Smooth muscle cell of the brain vasculature (primary cell): Measurements from ENCODE around the gene WHRN.

Source experiments
- DNase-seq: peaks from one replicate; pipeline ENCODE4 v3.0.0-alpha.2; 2012; ENCODE audit warnings: low read depth, low spot score

The WHRN gene

DNA sequence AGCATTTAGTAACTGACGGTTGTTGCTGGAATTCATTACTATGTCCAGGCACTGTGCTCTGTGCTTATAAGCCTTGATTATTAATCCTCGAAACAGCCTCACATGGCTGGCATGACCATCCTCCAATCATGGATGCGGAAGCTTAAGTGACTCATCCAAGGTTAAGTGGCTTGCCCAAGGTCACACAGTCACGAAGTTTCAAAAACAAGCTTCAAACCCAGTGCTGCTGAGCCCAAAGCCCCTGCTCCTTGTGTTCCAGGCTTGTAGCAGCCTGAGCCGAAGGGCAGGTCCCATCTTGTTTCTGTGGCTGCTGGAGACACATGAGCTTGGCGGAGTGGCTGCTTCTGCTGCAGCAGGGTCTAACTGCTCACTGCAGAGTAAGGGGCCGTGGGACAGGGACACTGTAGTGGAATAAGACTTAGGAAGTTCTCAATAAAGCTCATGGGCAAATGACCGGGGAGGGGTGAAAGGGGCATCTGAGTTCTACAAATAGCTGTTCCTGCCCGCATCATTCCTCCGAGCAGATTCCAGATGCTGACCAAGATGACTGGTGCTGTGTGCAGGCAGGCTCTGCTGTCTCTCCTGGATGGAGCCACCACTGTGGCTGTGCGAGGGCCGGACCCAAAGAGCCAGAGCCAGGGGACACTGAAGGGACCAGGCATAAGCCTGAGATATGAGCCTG lies 32.4 kb downstream of the WHRN start:
- no peak for DNase-seq

DNA sequence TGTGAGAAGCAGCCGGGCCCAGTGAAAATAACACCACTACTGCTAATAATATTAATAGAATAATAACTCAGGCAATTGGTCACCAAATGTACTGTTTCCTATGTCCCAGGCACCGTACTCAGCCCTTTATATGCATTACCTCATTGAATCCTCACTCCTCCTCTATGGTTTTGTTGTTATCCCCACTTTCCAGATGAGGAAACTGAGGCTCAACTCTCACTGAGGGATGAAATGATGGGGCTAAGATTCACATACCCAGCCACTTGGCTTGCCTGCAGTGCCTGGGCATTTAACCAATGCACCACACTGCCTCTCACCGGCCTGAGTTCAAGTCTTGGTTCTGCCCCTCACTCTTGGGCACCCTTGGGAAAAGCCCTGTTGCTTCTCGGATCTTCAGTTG lies 34.1 kb downstream of the WHRN start:
- no peak for DNase-seq

DNA sequence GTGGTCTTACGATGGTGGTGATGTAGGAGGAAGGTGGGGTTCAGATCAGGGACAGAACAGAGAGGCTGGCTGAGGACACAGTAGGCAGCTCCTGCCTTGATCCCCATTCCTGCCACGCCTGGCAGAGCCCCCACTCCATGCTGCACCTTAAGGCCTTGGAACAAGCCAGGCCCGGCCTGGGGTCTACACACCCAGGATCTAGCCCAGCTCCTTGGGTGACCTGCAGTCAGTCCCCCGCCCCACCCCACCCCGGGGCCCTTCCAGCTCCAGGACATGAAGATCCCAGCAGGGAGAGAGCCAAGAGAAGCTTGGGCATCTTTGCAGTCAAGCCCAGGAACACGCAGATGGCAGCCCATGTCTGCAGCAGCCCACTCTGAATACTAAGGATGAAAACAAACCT lies 34.7 kb downstream of the WHRN start:
- DNase-seq, result no peak

DNA sequence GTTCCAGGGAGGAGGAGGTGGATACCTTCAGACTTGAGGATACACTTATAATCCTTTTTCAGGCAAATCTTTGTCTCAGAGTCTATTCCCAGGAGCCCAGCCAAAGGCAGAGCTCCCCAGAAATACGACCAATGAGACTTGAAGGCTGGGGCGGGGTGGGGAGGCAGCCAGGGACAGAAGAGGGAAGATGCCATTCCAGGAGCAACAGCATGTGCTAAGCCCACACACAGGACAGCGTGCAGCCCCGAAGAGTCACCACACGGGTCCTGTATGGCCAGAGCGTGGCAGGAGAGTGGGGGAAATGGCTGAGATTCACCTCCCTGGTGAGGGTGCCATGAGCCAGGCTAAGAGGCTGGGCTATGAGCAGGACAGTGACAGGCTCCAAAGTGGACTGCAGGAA lies 35.2 kb downstream of the WHRN start:
- DNase-seq, result no peak

DNA sequence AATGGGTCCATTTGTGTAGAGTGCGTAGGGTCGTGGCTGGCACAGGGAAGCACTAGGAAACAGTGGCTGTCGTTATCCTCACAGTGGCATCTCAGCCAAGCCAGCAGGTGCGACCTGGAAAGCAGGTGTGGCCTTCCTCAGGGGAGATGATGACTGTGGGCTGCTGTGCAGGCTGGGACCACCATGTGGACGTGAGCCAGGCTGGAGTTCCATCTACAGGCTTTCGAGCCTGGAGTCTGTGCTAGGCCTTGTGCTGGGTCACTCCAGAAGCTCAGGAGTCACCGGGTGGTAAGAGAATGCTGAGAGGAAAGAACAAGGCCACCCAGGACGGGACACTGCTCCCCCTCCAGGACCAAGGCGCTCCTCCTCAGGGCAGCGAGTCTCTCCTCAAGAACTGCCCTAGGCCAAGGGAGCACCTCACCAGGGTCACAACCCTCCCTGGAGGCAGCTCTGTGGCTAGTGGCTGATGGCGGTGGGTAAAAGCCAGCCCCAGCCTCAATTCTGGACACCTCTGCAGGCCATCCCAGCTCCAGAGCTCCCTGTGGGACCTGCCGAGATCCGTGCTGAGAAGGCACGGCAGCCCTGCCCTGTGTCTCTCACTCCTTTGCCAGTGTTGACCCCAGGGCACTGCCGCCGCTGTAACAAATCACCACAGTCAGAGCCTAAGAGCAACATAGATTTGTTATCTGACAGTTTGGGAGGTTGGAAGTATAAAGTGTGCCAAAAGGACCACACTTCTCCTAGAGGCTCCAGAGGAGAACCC lies 36.0 kb downstream of the WHRN start:
- no peak for DNase-seq

DNA sequence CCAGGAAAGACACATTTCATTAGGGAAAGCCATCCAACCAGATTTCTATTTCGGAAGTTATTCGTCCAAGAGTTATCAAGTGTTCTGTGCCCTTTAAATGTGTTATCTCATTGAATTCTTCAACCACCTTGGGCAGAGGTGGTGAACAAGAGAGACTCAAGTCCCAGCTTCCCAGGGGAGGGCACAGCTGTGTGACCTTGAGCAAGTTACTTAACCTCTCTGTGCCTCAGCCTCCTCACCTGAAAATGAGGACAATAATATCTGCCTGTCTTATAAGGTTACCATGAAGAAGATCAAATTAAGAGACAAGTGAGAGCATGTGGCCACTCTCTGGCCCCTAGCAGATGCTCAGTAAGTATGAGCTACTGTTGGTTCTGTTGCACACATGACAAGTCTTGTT lies 37.4 kb downstream of the WHRN start:
- DNase-seq, result no peak

DNA sequence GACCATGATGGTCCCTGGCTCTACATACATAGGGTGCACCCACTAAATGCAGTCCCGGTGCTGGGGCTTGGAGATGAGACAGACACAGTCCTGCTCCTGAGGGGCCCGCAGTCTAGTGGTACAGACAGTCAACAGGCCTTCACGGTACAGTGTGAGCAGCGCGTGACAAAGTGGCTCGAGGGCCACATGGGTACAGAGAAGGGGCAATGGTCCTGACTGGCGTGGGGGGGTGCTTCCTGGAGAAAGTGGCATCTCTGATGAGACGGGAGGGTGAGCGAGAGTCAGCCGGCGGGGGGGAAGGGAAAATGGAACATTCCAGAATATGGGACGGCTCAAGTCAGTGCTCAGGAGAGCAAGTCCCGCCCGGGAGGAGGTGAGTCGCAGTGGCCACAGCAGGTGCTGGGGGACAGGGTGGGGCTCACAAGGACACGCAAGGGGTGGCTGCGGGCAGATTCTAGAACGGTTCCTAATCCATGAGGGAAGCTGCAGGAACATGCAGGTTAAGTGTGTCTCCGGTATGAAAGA lies 38.0 kb downstream of the WHRN start:
- DNase-seq, result no peak

DNA sequence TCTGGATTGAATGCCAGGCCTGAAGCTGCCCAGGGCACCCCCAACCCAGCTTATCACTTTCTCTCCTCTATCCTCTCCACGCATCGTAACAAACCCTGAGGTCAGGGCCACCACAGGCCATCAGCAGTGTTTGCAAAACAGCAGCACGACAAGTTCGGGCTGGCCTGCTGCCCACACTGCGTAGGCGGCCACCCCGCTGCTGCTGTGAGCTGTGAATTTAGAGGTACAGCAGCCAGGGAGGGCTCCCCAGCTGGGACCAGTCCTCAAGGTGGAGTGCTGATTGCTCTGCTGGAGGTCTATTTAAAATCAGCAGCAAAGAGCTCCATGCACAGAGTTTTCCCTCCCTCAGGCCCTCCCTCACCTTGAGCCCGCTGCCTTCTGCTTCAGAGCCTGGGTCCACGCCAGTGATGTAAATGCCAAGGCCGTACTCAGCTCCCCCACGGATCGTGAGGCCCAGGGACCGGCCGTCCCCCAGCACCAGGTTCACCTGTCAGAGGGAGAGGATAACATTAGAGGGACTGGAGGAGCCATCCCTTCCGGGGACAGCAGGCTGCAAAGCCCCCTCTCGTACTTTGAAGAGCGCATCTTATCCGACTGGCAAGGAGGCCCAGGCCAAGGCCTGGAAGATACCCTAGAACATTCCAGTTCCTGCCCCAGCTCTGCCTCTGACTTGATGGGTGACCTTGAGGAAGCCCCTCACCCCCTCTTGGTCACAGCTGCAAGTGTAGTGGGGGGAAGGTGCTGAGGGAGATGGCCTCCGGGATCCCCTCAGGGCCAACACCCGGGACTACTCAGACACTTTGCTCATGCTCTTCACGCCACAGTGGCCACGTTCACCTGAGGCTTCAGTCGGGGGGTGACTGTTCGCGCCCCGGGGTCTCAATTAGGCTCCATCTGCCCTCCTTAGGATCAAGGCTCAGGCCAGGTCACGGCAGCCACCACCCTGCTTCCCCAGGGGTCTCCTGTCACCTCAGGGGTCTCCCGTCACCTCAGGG lies 39.1 kb downstream of the WHRN start:
- no peak for DNase-seq

DNA sequence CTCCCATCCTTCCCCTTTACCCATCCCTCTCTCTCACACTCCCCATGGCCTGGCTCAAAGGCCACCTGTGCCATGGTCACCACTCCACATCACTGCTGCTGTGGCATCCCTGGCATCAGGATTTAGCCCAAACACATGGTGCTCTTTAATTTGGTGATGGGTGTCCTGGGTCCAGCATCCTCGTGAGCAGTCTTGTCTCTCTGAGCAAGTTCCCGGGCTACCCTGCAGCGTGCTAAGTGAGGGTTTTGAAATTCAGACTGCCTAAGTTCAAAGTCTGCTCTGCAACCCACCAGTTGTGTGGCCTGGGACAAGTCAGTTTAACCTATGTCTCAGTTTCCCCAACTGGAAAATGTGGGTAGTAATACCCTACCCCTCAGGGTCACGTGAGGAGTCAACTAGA lies 39.9 kb downstream of the WHRN start:
- DNase-seq, result no peak

DNA sequence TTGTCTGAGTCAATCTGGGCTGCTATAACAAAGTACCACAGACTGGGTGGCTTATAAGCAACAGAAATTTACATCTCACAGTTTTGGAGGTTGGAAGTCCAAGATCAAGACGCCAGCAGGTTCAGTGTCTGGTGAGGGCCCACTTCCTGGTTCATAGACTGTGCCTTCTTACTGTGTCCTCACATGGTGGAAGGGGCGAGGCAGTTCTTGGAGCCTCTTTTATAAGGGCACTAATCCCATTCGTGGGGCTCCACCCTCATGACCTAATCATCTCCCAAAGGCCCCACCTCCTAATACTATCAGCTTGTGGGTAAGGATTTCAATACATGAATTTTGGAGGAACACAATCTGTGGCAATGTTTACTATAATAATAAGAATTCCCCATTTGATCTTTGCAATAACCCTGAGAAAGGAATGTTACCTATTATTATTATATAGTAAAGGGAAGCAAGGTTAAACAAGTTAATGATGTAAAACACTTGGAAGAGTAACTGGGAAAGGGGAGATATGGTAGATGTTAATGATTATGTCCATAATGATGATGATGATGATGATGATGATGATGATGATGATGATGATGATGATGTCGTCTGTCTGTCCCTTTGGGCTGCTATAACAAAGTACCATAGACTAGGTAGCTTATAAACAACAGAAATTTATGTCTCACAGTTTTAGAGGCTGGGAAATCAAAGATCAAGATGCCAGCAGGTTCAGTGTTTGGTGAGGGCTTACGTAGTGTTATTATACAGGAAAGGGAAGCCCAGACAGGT lies 40.8 kb downstream of the WHRN start:
- no peak for DNase-seq

DNA sequence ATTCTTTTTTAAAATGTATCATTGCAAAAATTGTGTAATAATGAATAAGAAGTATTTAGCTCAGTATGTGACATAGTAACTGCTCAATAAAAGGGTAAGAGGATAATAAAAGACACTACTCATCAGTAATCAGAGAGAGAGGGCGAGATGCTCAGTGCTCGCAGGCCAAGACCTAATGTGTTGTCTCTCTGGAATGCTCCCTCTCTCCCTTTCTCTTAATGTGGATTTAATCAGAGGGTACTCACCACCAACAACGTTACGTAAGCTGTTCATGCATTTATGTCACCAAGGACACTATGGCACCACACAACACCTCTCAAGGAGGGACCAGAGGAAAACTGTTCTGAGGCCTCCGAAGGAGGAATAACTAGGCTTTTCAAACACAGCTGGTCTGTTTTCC lies 42.5 kb downstream of the WHRN start:
- DNase-seq, result no peak

DNA sequence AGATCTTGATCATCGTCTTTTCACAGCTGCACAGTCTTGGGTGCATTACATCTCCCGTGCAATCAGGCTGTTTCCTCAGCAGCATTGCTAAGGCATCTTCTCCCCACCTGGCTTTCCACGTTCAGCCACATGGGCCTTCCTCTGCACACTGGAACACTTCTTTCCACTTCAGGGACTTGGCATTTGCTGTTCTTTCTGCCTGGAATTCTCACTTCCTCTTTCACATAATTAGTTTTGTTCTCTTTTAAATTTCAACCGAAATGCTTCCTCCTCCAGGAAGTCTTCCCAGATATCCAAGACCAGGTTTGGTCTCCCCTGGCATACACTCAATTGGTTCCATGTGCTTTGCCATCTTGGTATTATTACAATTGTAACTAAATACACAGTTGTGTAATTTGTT lies 43.8 kb downstream of the WHRN start:
- DNase-seq, result no peak

DNA sequence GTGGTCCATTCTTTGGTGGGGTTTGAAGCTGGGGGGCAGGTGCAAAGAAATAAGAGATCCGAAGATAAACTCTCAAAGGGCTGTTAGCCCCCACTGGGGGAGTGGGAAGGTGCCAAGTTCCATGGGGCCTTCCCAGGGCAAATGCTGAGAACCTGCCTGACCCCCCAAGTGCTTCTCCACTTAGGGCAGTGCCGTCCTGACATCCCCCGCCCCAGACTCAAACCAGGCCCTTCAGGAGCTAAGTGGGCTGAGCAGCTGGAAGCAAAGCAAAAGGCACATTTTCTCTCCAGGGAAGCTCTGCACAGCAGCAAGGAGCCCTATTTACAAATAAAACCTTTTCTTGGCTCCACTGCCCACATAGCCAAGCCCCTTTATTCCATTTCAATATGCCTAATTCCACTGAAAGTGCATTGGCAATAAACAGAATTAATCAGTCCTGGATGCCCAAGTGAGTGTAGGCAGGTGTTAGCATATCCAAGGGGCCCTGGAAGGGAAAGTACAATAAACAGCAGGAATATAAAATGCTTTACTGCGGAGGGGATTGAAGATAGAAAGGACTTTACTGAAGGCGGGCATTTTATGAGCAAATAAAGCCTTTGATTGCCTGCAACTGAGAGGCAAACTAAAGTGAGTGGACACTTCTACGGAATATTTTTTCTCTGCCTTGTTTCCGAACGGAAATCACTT lies 44.6 kb downstream of the WHRN start:
- DNase-seq, result no peak

DNA sequence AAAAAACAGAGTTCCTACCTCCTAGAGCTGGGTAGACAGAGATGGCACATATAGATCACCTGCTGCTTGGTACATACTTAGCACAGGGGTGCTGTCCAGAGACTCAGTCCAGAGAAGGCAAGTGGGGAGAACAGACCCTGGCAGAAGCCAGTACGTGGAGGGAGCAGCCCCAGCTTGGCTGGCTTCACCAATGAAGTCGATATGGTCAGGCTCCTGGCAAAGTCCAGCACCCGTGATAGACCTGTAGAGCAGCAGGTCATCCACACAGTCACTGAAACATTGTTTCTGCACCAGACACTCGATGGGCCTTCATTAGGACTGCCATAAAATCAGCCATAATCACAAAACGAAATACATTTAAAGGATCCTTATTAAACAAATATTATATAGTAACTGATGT lies 45.8 kb downstream of the WHRN start:
- DNase-seq, result no peak

DNA sequence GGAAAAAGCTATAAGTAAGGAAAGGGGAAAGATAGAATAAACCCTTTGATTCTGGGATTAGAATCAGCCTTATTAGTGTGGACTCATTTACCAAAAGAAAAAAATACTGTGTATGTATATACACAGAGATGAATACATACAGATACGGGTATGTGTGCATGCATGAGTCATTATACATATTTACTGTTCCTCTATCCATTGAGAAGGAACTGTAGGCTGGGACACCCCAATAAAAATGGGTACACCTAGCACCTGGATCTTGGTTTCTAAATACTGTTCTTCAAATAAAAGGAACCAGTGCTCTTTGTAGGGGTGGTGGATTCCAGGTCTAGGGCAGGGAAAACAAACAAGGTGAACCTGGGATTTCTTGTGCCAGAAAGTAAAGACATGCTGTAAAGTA lies 48.3 kb downstream of the WHRN start:
- no peak for DNase-seq

DNA sequence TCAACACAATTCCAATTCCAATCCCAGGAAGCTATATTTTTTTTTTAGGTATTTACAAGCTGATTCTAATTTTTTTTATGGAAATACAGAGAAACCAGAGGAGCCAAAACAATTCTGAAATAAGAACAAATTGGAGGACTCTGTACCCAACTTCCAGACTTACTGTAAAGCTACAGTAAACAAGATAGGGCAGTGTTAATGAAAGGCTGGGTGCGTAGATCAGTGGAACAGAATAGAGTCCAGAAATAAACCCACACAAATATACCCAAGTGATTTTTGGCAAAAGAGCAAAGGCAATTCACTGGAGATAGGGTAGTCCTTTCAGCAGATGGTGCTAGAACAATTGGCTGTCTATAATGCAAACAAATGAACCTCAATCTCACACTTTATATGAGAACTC lies 50.6 kb downstream of the WHRN start:
- no peak for DNase-seq

DNA sequence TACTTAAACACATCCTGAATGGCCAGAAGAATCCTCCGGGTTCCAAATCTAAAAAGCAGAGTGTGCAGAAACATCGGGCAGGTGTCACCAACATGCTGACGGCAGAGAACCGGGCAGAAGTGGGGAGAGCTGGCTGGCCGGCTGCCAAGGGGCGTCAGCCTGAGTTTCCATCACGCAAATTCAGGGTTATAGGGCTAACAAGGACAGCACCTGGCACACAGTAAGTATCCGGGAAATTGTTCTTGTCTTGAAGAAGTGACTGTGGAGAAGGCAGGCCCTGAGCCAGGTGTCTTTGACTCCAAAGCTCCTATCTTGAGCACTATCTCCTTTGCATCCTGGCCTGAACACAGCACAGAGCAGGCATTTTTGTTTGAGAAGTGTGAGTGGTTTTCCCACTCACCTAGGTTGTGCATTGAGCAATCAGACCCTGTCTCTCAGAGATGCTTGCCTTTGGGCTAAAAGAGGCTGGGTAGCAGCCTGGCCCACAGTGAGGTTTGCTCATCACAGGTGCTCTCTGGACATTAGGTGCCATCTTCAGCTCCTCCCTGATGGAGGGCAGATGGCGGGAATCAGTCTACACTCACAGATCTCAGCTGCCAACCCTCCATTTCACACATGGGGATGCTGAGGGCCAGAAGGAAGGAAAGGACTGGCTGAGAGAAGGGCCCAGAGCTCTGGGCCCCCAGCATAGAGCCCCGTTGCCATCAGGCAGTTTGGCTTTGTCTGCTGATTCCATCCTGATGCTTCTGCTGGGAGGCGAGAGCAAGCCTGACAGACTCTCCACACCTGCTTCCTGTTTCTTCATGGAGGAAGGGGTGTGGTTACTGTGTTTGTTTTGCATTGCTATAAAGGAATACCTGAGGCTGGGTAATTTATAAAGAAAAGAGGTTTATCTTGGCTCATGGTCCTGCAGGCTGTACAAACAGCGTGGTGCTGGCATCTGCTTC lies 52.8 kb downstream of the WHRN start:
- DNase-seq, result no peak

DNA sequence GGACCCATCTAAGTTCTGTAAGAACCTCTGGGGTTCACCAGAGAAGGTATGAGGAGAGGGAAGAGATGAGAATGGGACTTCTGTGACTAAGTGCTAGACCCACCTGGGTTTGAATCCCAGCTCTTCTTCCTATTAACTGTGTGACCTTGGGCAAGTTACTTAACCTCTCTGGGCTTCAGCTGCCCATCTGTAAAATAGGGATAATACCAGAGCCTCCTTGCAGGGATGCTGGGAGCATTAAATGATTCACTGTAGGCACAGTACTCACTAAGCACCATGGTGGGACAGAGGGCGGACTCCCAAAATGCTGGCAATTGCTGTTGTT lies 53.6 kb downstream of the WHRN start:
- DNase-seq, result no peak

DNA sequence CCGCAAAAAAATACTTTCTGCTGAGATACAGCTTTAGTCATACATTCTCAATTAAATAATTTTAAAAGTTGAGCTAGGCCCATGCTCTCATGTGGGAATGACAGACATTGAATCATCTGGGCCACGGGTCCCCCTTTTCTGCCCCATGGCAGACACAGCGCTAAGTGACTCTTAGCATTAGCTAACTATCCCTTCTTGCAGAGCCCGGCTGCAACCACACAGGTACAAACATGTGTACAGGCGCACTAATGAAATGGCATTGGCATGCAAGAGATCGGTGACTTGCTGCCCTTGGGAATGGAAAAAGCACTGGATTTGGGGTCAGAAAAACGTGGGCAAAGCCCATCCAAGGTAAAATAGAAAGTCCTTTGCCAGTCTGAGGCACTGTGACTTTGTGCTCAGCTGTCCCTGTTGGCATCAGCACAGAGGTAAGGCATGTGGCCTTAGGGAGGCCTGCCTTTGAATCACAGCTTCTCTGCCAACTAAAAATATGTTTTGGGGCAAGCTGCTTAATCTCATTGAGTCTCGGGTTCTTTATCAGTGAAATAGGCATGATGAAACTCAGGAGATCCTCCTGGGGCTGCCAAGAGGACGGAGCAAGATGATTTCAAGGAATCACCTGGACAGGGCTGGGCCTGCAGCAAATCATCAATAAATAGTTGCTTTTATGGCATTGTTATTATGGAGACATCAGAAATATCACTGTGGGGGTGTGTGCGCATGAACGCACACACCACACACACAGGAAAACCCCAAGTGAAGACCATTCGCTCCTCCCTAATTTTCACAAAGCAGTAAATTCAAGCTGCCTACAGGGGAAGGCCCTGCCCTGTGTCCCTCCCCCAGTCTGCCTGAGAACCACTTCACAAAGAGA lies 54.2 kb downstream of the WHRN start:
- no peak for DNase-seq
